HG03097 (cell line): ENCODE measurements around the gene HS6ST2.

Experiments
- ATAC-seq: cut with Tn5 transposase; IDR thresholded peaks from one replicate; pipeline ENCODE4 v1.9.1; 2021; ENCODE audit not compliant: unreplicated experiment, low FRiP score

HS6ST2 gene

DNA sequence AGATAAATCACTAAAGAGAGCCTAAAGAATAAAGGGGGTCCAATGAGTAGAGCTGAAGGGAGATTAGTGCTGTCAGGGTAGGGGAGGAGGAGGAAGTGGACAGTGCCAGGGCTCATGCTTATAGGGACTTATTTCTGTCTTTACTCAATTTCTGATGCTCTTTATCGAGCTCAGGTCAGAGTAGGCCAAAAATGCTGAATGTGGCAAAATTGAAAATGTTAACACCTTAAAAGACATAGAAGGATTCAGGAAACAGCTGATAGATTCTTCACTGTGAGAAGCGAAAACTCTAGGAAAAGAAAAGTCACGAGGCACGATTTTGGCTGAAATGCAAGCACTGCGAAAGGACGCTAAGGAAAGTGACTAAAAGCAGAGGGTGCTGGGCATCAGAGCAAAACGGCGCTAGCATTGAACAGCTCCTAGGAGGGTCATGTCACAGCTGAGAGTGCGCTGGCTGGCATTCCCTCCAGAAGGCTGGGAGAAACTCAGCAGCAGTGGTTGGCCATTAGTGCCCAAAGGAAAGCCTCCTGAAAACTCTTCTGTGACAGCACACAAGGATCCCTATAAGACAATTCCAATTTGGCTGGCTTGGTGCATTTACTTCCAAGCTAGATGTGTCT, 150.9 kb downstream of the HS6ST2 start:
- no peak for ATAC-seq

GRCh38 chrX:132802033-132802432, 156.4 kb downstream of the HS6ST2 start:
- no peak for ATAC-seq

GRCh38 chrX:132795181-132795580, 163.2 kb downstream of the HS6ST2 start:
- no peak for ATAC-seq

GRCh38 chrX:132791714-132792113, 166.7 kb downstream of the HS6ST2 start:
- no peak for ATAC-seq

GRCh38 chrX:132790329-132790728, 168.1 kb downstream of the HS6ST2 start:
- ATAC-seq, result no peak

DNA sequence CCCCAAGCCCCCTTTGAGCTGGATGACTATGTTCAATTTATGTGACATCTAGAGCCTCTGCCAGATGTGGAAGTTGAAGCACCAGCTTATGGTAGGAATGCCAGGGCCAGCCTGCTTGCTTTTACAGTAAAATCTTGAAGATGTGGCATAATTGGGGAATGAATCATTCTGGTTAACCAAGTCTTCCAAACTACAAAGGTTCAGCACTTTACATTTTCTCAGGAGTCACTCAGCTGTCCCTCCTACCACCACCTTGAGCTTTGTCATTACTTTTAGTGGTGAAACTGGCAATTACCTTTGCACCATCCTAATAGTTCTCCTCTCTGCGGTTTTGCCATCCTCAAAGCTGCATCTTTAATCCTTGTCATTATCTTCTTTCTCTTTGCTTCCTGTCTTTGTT, 172.2 kb downstream of the HS6ST2 start:
- ATAC-seq, result no peak

GRCh38 chrX:132778917-132779316, 179.5 kb downstream of the HS6ST2 start:
- no peak for ATAC-seq

- no peak for ATAC-seq
Observed at GRCh38 chrX:132776486-132777210, 181.8 kb downstream of the HS6ST2 start.

- no peak for ATAC-seq
Observed at GRCh38 chrX:132775263-132775823, 183.1 kb downstream of the HS6ST2 start.

GRCh38 chrX:132774010-132774714, 184.3 kb downstream of the HS6ST2 start:
- no peak for ATAC-seq

DNA sequence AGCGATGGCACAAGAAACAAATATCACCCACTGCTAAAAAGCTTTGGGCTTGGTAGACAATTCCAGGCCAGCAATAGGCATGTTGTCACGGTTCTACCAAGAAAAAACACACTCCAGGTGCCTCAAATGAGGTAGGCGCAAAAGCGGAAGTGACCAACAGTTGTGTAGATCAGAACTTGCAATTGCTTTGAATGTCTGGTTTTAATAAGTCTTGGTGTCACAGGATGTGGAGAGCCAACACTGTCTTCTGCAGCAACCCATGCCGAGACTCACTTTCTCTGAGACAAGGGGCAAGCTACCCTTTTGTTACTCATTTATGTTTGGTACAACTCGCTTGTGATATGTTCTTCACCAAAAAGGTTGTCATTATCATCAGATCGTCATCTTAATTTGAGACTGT, 188.8 kb downstream of the HS6ST2 start:
- no peak for ATAC-seq

GRCh38 chrX:132766452-132766851, 192.0 kb downstream of the HS6ST2 start:
- ATAC-seq, result no peak

DNA sequence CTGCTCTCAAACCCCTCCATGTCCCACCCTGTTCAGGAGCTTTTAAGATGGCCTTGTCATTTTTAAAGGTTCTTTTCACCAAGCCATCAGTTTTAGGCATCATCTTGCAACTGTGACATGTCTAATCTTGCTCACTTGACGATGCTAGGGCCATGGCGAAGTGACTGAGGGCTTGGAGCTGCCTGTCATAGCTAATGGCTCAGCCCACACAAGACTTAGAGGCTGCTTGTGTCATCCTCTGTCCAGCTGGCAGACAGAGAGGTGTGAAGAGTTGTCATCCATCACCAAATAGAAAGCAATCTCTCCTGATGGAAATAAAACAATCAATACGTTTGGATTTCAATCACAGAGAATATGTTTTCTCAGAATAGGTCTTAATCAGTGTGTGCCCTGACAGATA, 194.9 kb downstream of the HS6ST2 start:
- ATAC-seq, result no peak

DNA sequence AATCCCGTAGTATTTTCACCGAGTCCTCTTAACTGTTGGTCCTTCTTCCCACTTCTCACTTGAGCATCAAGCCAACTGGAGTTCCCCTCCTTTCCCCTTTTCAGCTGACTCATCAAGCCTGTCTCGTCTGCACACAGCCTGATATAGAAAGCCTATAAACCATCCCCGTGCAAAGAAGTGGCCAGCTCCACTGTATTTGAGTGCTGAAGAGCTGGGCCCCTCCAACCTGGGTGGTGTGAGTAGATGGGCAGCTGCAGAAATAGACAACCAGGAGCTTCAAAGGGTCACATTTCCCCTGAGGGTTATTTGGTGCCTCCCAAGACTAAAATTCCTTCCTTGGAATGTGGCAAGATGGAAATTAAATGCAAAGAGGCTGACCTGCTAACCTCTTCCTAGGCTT, 199.7 kb downstream of the HS6ST2 start:
- no peak for ATAC-seq

- no peak for ATAC-seq
Observed at GRCh38 chrX:132757066-132757623, 201.3 kb downstream of the HS6ST2 start.

DNA sequence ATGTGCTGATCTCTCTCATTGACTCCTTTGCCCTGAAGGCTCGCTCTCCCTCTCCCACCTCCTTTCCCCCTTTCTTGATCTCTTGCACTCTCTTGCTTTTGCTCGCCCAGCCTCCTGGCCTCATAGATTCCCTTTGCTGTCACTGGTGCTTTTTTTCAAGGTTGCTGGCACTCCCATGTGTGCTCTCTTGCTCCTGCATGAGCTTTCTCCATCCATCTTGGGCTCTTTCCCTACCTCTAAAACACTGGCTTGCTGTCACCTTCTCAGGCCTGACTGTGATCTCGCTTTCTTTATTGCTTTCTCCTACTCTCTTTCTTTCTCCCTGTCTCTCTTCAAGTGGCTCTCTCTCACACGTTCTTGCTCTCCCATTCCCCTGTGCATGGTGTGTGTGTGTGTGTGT, 202.0 kb downstream of the HS6ST2 start:
- ATAC-seq, result no peak

- no peak for ATAC-seq
Observed at GRCh38 chrX:132751063-132751690, 207.3 kb downstream of the HS6ST2 start.

DNA sequence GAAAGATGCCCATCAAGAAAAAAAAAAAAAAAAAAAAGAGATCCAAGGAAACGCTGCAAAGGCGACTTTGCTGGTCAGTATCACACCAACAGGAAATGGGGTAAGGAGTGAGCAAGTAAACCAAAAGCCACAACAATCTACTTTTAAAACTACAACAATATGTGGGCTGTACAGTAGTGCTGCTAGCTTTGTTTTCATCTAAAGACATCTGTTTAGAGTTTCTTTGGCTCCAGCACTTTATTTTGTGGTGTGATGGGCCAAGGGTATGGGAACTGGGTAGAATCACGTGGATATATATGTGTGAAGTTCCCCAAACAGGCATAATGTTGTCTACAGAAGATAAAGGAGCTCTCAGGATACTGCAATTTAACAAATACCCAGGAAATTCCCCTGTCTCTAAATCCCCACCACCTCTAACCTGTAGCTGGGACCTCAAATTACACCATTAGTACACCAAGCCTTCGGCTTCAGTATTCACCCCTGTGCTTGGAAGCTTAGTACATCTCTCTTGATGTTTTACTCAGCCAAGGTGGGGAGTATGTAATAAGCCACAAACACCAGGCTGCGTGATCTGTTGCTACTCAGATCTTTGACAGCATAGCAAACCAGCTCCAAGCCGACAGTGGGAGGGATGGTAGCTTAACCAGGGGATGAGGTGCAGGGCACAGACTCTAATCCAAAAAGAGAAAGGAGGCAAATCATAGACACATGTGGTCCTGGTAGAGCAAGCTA, 207.9 kb downstream of the HS6ST2 start:
- ATAC-seq, result no peak

DNA sequence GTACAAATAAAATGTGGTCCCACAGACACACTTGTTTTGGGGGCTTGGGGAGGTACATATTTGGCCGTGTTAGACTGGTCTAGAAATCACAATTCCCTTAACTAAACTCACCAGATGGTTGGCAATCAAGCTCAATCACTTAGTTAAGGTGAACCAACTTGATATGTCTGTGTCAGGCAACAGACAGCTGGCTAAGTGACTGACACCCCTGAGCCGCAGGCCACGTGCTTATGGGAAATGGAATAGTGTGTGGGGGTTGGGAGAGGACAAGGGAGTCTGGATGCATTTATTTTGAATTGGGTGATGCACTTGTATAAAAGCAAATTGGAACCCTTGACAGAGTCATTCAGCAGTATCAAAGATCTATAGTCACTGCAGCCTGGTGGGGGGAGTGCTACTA, 209.0 kb downstream of the HS6ST2 start:
- ATAC-seq, result no peak

- ATAC-seq, result no peak
Observed at GRCh38 chrX:132748909-132749308, 209.5 kb downstream of the HS6ST2 start.
